OCI-M2 (cell line): Measurements from ENCODE around the gene FIGNL2.
"Not testable (repeated sequence)": the region's sequence is repeated elsewhere in the genome, so short reads cannot be mapped to it uniquely, and the experiment has no call there.

Source experiments
- DNase-seq: peaks from one replicate; lab custom pipeline; 2025; ENCODE audit not compliant: unreplicated experiment; lab: John Stamatoyannopoulos, UW

Gene FIGNL2, protein sequence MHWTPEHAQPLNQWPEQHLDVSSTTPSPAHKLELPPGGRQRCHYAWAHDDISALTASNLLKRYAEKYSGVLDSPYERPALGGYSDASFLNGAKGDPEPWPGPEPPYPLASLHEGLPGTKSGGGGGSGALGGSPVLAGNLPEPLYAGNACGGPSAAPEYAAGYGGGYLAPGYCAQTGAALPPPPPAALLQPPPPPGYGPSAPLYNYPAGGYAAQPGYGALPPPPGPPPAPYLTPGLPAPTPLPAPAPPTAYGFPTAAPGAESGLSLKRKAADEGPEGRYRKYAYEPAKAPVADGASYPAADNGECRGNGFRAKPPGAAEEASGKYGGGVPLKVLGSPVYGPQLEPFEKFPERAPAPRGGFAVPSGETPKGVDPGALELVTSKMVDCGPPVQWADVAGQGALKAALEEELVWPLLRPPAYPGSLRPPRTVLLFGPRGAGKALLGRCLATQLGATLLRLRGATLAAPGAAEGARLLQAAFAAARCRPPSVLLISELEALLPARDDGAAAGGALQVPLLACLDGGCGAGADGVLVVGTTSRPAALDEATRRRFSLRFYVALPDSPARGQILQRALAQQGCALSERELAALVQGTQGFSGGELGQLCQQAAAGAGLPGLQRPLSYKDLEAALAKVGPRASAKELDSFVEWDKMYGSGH

DNA sequence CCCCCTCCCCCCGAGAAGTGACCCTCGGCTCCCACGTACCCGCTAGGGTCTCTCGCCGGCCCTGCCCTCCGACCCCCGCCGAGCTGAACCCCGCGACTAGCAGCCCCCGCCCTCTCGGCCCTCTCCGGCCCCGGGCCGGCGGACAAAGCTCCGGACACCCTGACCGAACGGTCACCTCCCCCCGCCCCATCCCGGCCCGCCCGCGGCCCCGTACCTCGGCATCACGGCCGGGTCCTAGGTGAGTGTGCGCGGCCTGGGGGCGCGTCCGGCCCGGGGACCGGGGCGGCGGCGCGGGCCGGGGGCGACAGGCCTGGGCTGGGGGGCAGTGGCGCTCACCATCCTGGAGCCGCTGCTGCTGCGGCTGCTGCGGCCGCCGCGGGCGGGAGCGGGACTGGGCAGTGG is at the start of gene FIGNL2:
Gene FIGNL2, minus strand, starts transcription at position 393 of the 402 bp plus-strand sequence. CDS start 26,305 bp downstream, outside the sequence.
- no peak for DNase-seq

DNA sequence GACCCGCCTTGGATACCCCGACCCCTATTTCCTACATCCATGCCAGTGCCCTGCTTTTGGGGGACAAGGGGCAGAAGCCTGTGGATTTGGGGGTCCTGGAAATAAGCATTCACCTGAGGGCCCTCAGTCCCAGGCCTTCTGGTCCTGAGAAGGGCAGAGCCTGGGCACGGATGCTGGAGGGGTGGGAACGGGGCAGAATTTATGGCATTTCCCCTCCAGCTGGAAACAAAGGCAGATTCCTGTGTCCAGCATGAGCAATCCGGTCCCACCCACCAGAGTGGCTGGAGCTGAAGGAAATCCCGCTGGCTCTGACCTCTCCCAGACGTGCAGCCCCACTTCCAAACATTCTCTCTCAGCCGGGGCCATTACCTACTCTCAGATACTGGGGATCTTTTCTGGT is 48.7 kb upstream of the FIGNL2 start:
- no peak for DNase-seq

DNA sequence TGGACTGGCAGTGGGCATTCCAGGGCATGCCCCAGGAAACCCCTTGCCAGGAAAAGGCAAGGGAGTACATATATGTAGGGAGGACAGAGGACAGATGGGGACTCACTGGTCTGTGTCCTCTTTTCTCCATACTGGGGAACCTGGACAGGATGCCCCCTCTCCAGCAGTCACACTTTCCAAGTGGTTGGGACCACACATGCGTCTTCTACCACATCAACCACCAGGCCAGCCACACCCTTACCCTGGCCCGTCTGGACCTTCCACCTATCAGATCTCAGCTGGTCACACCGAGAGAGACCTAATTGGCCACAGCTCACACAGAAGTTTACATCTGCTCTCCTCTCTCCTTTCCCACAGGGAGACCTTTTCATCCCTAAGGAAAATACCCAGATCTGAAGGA is 47.7 kb upstream of the FIGNL2 start:
- no peak for DNase-seq

DNA sequence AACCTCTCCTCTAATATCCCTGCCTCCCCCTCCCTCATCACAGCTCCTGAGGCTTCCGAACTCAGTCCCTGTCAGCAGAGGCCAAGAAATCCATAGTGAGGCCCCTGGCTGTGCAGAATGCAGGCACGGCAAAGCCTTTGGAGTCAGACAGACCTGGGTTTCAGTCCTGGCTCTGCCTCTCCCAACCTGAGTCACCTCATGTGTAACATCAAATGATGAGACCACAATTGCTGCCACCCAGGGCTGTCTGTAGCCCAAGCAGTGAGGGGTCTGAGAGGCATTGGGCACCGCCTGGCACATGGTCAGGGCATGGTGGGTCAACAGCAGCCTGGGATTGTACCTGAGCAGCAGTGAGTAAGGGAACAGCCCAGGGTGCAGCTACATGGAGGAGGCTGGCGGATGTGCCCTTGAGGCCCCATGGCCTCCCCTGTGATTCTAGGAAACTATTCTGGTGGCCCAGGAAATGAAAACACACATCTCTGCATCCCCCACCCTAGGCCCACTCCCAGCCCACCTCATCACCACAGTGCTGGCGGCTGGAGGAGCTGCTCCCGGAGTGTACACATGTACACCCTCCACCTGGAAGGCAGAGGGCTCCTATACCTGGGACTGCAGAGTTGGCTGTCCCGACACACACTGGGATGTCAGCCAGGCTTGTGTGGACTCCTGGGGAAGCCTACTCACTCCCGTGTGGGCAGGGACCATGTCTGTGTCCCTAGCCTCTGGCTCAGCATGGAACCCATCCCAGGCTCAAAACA is 47.0 kb upstream of the FIGNL2 start:
- no peak for DNase-seq

DNA sequence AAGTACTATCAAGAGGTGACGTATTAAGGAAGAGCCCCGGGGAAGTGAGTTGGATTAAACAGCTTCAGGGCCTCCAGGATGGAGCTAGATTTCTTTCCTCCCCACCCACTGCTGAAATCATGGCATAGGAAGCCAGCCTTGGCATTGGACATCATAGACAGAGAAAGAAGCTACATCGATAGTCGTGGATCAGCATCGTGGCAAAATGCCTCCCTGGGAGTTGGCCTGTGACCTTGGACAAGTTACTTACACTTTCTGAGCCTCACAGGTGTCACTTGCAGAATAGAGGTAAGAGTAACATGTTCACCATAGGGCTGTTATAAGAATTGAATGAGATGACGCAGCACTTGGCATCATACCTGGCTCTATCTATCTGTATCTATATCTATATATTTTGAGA is 45.3 kb upstream of the FIGNL2 start:
- no peak for DNase-seq

DNA sequence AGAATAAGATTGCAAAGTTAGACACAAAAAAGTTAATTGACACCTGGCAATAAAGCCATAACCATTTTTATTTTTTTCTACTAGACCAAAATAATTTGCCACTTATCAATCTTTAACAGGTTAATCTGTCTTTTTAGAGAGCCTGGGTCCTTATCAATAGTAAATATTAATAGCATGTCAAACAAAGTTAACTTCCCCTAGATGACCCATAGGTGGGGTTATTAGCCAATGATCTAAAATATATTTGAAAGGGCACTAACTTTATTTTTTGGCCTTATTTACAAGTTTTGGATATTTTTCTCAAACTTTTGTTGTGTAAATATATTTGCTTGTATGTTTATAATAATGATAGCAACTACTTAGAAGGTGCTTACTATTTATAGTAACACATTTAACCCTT is 43.3 kb upstream of the FIGNL2 start:
- no peak for DNase-seq

DNA sequence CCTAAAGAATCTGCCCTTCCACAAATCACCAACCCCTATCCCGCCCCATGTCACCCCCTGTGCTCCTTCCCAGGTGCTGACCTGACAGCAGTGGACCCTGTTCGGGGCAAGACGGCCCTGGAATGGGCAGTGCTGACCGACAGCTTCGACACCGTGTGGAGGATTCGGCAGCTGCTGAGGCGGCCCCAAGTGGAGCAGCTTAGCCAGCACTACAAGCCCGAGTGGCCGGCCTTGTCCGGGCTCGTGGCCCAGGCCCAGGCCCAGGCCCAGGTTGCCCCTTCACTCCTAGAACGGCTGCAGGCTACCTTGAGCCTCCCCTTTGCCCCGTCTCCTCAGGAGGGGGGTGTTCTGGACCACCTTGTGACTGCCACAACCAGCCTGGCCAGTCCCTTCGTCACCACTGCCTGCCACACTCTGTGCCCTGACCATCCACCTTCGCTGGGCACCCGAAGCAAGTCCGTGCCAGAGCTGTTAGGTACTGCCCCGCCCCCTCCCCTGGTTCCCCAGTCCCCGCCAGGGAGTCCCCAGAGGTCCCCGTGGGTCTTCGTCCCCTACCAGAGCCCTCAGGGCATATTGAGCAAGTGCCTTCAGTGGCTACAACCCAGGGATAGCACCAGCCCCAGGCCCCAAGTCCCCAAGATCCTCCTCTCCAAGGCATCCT is 42.1 kb upstream of the FIGNL2 start:
- DNase-seq, result no peak

DNA sequence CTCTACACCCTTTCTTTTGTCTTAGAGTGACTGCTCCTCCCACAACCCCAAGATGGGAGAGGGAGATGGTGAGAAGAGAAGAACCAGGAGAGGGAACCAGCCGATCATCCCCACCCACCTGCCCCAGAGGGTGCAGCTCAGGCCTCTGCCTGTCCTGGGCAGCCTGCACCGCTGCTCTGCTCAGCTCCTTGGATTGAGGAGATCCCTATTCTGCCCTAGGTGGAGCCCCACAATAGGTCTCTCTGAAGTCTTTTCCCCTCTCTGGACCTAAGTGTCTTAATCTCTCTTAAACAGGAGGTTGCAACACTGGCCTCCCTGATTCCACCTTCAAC is 41.6 kb upstream of the FIGNL2 start:
- no peak for DNase-seq

DNA sequence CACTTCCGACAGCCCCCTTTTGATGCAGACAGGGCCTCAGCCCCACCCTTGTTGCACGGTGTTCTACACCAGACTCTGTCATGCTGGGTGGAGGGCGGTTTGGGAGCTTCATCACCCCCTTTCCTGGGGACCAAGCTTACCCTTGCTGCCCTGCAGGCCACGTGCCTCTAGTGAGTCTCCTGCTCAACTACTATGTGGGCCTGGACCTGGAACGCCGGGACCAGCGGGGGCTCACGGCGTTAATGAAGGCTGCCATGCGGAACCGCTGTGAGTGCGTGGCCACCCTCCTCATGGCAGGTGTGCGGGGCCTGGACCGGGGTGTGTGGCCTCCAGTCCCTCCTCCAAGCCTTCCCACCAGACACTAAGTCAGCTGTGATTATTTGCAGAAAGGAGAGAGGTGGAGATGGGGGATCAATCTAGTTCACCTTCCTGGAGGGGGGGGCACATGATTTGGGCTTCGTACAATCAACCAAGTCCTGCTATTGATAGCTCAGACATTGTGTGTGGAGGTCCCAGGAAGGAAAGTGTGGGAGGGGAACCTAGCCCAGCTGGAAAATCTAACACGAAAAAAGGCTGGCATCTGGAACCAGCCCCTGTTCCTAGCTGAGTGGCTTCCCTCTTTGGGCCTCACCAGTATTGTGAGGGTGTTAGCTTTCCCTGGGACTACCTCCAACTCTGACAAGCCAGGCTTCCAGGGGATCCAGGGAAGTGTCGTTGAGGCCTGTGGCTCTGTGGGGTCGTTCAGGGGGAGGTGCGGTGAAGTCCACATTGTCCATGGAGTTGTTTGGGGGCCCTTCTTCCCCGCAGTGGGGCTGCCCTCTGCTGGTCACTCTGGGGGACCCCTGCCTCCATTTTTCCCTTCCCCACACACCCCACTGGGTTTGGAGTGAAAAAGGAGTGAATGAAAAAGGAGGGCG is 41.0 kb upstream of the FIGNL2 start:
- no peak for DNase-seq

DNA sequence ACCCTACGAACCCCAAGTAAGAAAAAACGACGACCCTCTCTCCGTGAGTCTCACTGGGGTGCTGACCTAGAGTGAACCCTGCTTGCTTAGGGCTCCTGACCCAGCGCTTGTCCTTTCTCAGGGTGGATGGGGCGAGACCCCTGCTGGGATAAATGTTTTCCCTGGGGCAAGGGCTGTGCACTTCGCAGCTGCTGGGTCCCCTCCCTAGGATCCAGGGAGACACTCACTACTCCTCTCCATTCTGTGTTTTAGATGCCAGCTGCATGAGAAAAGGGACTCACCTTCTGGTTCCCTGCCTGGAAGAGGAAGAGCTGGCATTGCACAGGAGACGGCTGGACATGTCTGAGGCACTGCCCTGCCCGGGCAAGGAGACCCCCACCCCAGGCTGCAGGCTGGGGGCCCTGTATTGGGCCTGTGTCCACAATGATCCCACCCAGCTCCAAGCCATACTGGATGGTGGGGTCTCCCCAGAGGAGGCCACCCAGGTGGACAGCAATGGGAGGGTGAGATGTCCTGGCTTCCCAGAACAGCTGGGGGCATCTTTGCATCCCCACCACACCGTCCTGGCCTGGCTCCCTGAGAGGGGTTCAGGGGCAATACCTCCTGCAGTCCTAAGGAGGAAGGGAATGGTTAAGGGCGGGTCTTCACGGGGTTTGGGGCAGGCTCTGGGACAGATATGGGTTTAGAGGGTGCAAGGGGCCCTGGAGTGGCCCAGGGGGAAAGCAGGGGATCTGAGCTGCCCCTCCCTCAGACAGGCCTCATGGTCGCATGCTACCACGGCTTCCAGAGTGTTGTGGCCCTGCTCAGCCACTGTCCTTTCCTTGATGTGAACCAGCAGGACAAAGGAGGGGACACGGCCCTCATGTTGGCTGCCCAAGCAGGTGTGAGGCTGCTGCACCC is 40.0 kb upstream of the FIGNL2 start:
- DNase-seq, result no peak

DNA sequence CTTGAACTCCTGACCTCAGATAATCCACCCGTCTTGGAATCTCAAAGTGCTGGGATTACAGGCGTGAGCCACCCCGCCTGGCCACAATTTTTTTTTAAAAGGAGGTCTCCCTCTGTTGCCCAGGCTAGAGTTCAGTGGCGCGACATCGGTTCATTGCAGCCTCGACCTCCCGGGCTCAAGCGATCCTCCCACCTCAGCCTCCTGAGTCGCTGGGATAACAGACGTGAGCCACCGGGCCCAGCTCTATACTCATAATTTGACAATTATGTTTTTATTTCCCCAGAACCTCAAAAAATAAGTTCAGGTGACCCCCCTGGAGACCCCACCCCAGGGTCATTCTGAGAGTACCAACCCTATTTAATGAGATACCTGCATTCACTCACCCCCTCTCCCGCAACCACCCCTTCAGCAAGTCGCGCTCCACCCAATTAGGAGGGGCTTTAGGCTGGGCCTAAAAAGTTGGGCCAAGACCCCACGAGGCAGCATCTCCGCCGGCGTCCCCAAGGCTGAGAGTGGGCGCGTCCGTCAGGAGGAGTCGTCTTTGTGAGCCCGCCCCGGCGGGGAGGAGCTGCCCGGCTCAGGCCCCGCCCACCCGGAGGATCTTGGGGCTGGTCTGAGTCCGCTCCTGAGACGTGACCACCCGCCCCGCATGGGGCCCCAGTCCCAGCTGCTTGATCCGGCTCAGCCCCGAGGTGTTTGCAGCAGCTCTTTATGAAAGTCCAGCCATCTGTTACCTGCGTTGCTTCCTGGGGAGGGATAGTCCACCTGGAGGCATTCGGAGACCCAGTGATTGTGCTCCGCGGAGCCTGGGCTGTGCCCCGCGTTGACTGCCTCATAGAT is 39.2 kb upstream of the FIGNL2 start, which contains the start of gene ANKRD33:
Gene ANKRD33, plus strand, starts transcription at position 628 of the 840 bp plus-strand sequence. Its CDS starts 84 bp downstream, at position 712.
- DNase-seq, result no peak

DNA sequence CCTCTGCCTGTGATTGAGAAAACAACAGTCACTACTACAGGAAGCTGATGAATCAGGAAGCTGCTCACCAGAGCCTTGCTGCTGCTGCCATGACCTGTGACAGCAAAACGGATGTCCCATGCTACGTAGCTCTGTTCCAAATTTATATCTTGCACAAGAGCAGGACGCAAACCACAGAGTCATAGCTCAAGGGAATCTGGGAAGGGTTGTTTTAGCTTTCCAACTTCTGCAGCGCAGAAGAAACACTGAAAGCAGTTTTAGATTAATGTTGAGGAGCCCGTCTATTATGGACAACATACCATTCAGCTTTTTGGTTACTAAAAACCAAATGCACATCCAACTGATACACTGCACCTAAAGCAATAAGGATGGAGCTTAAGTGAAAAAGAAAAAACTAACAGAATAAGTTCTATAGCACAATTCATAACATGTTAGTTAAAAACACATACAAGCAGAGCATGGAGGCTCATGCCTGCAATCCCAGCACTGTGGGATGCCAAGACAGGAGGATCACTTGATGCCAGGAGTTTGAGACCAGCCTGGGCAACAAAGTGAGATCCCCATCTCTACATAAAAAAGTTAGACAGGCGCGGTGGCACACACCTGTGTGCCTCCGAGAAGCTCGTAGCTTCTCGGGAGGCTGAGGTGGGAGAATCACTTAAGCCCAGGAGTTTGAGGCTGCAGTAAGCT is 37.6 kb upstream of the FIGNL2 start:
- DNase-seq, result no peak

DNA sequence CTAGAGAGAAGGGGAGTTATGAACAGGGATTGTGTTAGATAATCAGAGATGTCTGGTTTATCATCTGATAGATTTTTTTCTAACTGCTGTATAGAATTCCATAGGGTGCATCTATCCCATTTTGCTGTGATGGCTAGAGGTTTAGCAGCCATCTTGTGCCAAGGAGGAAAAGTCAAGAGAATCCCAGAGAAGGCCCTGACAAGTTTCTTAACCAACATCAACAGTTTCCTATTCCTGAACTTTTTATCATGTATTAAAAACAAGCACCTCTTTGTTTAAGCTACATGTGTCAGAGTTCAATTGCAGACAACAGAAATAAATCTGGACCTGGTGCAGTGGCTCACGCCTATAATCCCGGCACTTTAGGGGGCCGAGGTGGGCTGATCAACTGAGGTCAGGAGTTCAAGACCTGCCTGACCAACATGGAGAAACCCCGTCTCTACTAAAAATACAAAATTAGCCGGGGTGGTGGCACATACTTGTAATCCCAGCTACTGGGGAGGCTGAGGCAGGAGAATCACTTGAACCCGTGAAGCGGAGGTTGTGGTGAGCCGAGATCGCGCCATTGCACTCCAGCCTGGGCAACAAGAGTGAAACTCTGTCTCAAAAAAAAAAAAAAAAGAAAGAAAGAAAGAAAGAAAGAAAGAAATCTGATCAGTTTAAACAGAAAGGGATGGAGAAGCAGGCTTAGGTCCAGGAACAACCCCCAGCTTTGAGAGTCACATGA is 36.9 kb upstream of the FIGNL2 start:
- not testable (repeated sequence) for DNase-seq

DNA sequence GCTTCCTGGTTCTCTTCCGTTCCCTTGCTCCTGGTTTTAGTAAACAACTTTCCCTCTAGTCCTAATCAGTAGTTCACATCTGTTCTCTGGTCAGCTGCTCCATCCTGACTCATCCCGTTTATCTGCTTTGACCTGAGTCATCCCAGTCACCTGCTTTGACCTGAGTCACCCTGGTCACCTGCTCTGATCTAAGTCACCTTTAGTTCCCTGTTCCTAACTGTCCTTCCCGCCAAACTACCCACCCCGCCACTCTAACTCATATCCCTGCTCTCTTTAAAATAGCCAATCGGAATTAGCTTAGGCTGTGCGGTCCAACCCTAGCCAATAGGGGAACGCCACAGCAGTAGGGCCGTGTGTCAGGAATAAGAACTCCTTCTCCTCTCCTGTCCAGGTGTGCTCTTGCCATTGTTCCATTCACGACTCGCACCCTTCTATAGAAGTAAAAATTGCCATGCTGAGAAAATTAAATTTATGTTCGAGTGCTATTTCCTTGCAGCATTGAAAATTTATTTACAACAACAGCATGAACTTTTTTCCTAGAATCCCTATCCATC is 36.2 kb upstream of the FIGNL2 start:
- DNase-seq, result no peak

DNA sequence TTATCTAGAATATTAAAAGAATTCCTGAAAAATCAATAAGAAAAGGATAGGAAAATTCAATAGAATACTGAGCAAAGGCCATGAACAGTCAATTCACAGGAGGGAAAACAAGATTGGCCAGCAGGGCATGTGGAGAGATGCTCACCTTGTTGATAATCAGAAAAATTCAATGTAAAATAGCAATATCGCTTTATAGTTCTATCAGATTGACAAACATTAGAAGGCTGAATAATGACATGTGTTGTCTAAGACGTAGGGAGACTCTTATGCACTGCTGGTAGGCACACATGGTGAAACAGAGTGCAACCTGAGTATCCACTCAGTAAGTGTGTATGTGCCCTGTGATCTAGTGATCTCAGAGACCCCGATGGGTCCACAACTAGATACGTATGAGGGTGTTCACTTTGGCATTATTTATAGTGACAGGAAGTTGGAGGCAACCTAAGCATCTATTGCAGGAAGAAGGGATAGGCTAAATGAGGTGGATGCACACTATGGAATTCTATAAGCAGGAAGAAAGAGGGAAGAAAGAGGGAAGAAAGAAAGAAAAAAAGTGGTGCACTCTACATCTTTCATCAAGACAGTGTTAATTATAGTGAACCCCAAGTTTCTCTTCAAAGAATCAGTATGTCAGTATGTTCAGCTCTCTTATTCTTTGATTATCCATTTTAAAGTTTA is 35.6 kb upstream of the FIGNL2 start:
- DNase-seq, result no peak

DNA sequence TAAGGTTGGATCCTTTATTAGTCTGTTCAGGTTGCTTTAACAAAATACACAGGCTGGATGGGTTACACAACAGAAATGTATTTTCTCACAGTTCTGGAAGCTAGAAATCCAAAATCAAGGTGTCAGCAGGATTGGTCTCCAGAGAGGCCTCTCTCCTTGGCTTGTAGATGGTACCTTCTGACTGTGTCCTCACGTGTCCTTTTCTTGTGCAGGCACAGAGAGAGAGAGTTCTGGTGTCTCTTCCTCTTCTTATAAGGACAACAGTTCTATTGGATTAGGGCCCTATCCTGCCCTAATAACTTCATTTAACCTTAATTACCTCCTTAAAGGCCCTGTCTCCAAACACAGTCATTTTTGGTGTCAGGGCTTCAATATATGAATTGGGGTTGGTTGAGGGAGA is 34.8 kb upstream of the FIGNL2 start:
- DNase-seq, result no peak
